PC-9 (cell line): ENCODE data around the gene MAST4.

Experiments
- CTCF ChIP-seq: fragments of 200-600 bp; sonication (generic); conservative IDR thresholded peaks from 2 replicates; pipeline ENCODE4 v1.6.1; 2017; ENCODE audit warnings: mixed run types, antibody characterized with exemption, mild to moderate bottlenecking, moderate library complexity
- EZH2 ChIP-seq: fragments of 200-600 bp; sonication (generic); IDR thresholded peaks from 2 replicates; pipeline ENCODE4 v1.8.0; 2017; ENCODE audit warnings: antibody characterized with exemption, low read depth

DNA sequence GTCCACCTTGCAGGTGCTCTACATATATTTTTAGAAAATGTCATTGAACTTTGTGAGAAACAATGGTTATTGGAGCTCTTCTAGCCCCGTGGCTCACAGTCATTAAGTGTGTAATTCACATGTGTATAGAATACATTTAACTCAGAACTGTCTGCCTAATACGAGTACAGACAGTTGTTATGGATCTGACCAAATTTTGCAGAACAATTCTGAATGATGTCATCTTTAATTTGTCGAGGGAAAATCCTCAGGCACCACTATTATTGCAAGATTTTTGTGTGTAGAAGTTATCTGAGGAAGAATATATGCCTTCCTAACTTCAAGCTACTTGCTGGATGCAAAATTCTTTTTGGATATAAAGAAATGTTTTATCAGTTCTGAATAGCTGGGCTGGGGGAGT is 383.5 kb downstream of the MAST4 start:
- TF ChIP-seq CTCF (no peak), EZH2 (no peak)
